NCI-H128 (cell line): ENCODE data around the gene CHFR.
"Not testable (repeated sequence)": the region's sequence is repeated elsewhere in the genome, so short reads cannot be mapped to it uniquely, and the experiment has no call there.

ENCODE experiments used
- DNase-seq: peaks from one replicate; lab custom pipeline; 2025; ENCODE audit not compliant: unreplicated experiment; lab: John Stamatoyannopoulos, UW

CHFR gene

DNA sequence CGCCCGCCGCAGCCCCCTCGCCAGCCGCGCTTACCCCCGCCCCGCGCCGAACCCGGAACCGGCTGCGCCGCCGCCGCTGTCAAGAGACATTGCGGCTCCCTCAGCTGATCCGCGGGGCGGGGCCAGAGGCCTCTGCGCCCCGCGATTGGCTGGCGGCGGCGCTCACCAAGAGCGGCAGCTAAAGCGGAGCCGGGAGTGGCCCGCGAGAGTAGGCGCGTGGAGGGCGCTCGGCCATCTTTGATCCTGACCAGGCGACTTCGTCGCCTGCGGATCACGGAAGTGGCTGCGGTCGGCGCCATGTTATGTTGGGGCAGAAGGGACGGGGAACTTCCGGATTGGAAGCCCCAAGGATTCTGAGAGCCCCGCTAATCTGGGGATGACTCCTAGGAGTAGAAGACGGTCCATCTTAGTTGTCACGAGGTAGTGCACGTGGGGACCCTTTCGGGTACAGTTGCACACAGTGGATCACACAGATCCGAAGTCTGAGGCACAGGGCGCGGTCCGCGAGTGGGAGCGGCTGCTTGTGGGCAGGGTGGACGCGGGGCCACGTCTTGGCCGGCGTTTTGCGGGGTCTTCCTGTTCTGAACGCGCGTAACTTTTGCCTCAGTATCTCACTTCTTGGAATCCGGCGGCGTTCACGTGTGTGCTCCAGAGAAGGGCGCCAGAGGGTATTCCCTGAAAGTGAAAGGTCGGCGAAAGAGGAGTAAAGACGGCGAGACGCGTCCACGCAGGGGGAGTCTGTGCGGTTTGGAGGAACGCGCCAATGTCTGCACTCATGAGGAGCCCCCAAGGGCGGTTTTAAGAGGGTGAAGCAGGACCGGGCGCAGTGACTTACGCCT lies at the start of gene CHFR:
TSS of gene CHFR (minus strand) at position 93 of the 839 bp plus-strand sequence. CDS start 277 bp downstream, outside the sequence.
- peak; percentile 94 for DNase-seq

- not testable (repeated sequence) for DNase-seq
Observed at GRCh38 chr12:132936921-132937320, 49.5 kb upstream of the CHFR start.

DNA sequence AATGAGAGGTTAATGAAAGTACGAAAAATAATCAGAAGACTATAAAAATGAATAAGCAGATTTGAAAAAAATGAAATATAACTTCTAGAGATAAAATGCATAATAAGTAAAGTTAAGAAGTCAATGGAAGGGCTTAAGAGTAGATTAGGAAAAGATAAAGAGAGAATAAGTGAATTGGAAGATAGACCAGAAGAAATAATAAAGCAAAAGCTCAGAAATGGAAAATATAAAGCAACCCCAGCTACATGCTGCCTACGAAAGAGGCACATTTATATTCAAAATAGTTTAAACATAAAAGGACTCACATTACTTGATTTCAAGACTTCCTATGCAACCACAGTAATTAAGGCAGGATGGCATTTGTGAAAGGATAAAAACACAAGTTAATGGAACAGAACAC lies 48.8 kb upstream of the CHFR start:
- DNase-seq = no peak

GRCh38 chr12:132926415-132926833 lies 39.0 kb upstream of the CHFR start:
- DNase-seq = no peak

DNA sequence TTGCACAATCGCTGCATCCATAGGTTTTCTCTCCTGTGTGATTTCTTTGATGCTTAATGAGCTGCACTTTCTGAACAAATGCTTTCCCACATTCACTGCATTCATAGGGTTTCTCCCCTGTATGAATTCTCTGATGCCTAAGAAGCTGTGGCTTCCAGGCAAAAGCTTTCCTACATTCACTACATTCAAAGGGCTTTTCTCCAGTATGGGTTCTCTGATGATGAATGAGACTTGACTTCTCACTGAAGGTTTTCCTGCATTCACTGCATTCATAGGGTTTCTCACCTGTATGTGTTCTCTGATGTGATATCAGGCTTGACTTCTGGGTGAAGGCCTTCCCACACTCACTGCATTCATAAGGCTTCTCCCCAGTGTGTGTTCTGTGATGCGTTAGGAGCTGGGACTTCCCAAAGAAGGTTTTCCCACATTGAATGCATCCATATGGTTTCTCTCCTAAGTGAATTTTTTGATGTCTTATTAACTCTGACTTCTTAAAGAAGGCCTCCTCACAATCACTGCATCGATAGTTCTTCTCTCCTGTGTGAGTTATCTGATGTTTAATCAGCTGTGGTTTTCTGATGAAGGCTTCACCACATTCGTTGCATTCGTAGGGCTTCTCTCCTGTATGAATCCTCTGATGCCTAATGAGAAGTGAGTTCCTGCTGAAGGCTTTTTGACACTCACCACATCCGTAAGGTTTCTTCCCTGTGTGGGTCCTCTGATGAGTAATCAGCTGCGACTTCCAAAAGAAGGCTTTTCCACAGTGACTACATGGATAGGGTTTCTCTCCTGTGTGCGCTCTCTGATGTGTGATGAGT lies 38.4 kb upstream of the CHFR start:
- DNase-seq = no peak

- DNase-seq = no peak
Observed at GRCh38 chr12:132924356-132924755, 37.0 kb upstream of the CHFR start.

DNA sequence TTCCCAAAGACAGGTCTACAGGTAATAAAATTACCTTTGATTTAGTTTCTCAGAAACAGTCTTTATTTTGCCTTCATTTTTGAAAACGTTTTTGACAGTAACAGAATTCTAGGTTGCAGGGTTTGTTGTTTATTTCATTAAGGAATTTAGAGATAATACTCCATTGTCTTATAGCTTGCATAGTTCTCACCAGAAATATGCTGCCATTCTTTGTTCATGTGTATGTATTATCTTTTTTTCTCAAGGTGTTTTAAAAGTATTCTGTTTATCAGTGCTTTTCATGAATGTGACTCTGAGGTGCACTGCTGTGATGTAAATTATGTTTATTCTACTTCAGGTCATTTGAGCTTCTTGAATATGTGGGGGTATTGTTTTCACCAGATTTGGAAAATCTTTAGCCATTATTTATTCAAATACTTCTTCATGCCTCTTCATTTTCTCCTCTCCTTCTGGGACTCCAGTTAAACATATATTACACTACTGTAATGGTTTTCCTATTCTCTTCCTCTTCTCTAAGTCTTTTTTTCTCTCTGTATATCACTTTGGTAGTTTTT lies 36.0 kb upstream of the CHFR start:
- no peak for DNase-seq

DNA sequence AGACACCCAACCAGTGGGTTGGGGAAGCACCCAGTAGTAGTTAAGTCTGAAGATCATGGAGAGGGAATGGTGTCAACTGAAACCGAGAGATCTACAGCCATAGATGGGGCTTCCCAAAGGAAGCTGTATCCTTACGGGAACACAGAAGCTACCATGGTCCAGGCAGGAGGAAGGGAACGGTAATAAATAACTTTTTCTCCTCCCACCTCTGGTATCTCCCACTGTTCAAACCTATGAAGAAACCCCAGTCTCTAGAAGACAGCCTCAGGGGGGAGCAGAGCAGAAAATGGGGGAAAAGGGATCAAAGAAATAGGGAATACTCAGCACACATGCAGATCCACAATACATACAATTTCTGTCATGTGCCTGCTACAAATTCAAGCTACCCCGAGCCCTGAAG lies 35.3 kb upstream of the CHFR start:
- DNase-seq = no peak

- DNase-seq = no peak
Observed at GRCh38 chr12:132921685-132922084, 34.3 kb upstream of the CHFR start.

- no peak for DNase-seq
Observed at GRCh38 chr12:132918680-132919079, 31.3 kb upstream of the CHFR start.

- DNase-seq = no peak
Observed at GRCh38 chr12:132909030-132909368, 21.6 kb upstream of the CHFR start.

- peak; percentile 99 for DNase-seq
Observed at GRCh38 chr12:132908145-132909029, 21.0 kb upstream of the CHFR start.

GRCh38 chr12:132907789-132908144 lies 20.4 kb upstream of the CHFR start:
- not testable (repeated sequence) for DNase-seq

DNA sequence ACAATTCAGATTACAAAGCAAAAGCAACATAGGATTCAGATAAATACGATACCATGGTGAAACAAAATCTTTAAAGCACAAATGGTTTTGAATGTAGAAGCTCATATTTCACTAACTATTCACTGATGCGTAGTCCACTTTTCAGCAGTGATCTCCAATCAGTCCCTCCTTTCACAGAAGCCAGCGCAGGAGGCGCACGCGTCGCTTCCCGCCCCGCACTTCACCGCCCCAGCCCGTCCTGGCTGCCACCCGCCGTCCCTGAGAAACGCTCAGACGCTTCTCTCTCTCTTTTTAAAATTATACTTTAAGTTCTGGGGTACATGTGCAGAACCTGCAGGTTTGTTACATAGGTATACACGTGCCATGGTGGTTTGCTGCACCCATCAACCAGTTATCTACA lies 19.8 kb upstream of the CHFR start:
- DNase-seq = no peak

GRCh38 chr12:132904718-132905328 lies 17.4 kb upstream of the CHFR start:
- DNase-seq = no peak

DNA sequence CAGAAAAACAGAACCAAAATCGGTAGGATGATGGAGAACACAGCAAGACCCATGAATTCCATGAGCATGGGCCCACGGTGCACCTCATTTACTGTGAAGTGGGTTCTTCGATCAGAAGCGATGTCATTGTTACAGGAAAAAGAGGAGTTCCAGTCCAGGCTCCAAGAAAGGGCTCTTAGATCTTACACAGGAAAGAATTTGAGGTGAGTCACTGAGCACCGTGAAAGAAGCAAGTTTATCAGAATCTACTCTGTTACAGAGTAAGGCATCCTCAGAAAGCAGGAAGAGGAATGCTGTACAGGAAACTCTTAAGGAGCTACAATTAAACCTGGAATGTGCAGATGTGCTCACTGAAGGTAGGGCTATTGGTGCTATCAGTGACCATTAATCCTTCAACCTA lies 11.6 kb upstream of the CHFR start:
- no peak for DNase-seq

DNA sequence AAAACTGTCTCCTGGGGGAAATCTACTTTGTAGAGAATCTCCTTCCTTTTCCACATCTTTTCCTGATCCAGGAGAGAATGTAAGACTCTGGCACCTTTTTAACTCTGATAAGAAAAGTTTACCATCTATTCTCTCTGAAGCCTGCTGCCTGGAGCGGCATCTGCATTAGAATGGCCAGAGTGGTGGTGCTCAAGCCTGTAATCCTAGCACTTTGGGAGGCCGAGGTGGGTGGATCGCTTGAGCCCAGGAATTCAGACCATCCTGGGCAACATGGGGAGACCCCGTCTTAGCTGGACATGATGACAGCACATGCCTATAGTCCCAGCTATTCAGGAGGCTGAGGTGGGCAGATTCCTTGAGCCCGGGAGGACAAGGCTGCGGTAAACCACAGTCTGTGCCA lies 1.4 kb upstream of the CHFR start:
- no peak for DNase-seq

DNA sequence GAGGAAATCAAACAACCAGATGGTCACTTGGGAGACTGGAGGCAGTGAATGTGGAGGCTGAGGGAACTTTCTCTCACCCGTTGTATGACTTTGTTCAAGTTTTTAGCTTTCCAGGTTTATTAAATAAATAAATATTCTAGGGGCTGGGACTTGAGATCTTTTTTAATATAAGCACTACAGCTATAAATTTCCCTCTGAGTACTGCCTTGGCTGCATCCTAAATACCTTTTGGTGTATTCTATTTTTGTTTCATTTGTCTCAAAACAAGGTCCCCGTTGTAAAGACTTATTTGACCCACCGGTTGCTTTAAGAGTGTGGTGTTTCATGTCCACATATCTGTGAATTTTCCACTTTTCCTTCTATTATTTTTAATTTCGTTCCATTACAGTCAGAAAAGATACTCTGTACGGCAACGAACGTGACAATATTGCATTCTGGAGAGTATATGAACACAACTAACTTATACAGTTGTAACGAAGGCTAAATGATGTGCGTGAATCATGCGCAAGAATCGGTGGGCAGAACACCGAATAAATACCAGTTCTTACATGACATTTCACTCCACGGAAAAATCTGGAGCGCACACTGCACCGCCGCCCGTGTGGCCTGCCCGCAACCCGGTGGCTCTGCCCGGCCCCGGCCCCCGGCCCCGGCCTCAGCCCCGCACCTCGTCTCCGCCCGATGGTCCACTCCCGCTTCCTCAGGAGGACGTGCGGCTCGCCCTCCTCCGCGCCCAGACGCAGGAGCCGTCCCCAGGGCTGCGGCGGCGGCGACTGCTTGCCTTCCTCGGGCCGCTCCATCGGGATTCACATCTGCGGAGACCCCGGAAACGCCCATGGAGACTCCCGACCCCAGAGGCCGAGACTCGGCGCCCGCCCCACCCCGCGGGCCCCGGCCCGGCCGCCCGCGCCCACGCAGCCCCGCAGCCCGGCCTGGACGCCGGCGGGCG lies 602 bp downstream of the CHFR start:
- no peak for DNase-seq

DNA sequence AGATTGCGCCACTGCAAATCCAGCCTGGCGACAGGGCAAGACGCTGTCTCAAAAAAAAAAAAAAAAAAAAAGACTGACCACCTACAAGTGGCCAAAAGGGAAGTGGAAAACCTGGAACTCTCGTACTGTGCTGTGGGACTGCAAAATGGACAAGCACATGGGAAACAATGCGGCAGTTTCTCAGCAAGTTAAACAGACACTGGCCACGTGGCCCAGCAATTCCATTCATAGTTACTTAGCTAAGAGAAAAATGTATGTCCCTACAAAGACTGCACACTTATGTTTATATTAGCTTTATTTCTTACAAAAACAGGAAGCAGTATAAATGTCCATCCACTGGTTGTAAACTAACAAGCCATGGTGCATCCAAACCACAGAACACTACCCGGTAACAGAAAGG lies 5.6 kb downstream of the CHFR start:
- no peak for DNase-seq
